GM21529 (cell line): ENCODE data around the gene ELAC2.
A peak's percentile ranks its signal among the peaks of the same experiment; 100 is the strongest.

Experiments
- ATAC-seq: cut with Tn5 transposase; IDR thresholded peaks from one replicate; pipeline ENCODE4 v1.9.1; 2021; ENCODE audit not compliant: unreplicated experiment

The ELAC2 gene

GRCh38 chr17:13017655-13018459 lies at the start of gene ELAC2:
ELAC2 (minus strand) TSS chr17:13018027; CDS start chr17:13017947, 80 bp downstream.
- ATAC-seq, result peak; percentile 96

DNA sequence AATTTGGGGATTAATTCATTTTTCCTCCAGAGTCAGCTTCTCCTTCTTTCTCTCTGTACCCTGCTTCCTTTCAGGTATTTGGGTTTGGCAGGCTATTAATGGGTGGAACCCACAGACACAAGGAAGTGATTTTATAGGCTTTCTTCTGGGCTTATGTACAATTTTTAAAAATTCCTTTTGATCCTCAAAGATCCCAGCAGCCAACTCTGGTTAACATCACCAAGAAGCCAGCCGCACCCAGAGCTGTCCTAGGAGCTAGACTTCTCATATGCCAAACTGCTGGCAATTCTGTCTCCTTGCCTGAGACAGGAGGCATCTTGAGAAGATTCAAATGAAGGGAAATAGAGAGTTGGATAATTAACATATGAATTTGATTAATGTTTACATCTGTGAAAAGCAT lies 47.2 kb upstream of the ELAC2 start:
- ATAC-seq, result no peak

GRCh38 chr17:13055131-13055530 lies 37.3 kb upstream of the ELAC2 start:
- no peak for ATAC-seq

DNA sequence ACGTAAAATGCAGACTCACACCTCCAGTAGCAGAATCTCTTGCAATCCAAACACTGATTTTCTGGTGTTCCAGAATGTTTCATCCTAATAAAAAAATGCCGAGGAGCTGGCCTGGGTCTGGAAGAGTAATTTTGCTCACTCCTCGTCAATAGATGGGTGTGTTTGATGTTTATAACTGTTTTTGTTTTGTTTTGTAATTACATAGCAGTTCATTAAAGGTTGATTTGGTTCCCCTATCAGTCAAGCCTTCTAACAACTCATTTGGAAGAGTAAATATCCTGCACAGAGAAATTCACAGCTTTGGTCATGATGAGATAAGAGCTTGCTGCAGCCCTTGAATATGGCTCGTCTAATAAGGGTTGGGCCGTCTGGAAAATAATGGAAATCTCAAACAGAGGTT lies 36.8 kb upstream of the ELAC2 start:
- ATAC-seq, result no peak

GRCh38 chr17:13051915-13052314 lies 34.1 kb upstream of the ELAC2 start:
- ATAC-seq, result no peak

DNA sequence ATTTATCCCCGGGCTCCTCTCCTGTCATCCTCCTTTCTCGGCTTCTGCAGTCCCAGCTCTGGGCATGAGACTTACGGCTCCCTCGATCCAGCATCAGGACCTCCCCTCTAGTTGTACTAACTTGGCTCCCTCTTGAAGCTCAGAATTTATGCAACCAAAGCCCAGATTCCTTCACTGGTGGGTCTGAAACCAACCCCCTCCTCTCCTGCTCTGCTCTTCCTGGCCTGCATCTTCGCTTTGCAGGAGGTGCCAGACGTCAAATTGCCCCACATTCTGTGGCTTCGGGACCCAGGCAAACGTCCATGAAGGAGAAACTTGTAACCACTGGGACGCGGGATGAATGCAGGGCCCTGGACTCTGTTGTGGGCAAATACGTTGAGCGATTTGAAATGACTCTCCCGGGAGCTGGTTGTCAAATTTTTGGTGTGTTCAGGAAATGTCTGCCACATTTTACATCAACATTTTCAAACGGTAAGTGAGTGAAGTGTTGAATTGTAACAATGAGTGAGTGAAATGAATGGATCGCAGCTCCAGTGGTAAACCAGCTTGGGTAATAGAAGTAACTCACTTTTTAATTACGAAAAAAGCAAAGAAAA lies 29.3 kb upstream of the ELAC2 start:
- ATAC-seq, result no peak

DNA sequence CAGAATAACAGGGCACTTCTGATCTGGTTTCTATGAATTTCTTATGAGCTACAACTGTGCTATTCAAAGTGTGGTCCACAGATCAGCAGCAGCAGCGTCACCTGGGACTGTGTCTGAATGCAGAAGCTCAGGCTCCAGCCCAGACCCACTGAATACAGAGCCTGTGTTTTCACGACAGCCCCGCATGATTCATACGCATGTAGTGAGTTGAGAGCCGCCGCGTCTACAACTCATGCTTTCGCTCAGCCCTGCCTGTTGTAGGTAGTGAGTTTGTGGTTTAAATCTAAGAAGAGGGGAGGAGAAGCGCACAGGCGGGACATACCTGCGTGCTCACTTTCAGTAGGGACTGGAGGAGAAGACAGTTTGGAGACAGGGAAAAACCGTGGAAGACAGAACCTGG lies 28.5 kb upstream of the ELAC2 start:
- ATAC-seq, result no peak

DNA sequence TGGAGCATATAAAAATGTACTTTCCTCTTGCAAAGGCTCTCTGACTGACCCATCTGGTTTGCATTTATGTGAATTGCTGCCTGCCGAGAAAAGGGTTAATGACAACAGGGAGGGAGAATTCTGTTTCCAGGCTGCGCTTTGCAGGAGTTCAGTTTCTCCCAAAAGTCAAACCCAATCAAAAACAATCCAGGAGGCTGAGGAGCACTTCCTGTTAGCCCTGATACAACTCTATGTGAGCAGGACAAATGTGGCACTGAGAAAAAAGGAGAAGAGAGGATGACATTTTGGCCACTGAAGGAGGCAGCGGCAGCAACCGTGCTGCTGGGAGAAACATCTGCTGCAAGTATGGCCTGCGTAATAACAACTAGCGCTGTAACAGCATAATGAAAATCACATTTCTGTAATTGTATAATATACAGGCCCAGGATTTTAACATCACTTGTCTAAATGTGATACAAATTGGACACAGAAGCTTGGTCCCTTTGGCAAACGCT lies 26.8 kb upstream of the ELAC2 start:
- ATAC-seq, result no peak

DNA sequence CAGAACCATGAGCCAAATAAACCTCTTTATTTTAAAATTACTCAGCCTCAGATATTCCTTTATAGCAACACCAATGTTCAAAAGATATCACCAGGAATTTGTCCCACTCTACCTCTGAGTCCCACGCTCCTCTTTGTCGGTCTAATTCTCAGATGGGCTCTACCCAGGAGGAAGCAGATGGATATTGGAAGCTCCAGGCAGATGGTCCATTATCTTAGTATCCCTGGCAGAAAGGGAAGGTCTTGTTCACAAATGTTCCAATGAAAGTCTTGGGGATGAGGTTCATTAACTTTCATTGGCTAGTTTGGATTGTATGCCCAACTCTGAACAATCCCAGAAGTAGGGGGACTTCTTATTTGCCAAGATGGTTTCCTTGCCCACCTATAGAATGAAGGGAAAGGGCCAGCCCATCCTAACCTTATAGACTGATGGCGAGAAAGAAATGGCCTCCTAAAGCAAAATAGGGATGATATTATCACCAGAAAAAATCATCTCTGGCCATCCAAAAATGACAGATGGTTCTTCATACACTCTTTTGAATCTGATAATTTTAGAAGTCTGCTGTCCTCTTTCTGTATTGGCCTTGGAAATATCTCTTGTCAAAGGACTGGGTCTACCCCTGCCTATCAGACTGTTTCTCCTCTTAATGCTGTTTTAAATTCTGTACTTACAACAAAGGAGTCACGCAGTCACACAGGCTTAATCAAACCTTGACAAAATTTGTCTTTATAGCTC lies 21.3 kb upstream of the ELAC2 start:
- no peak for ATAC-seq

DNA sequence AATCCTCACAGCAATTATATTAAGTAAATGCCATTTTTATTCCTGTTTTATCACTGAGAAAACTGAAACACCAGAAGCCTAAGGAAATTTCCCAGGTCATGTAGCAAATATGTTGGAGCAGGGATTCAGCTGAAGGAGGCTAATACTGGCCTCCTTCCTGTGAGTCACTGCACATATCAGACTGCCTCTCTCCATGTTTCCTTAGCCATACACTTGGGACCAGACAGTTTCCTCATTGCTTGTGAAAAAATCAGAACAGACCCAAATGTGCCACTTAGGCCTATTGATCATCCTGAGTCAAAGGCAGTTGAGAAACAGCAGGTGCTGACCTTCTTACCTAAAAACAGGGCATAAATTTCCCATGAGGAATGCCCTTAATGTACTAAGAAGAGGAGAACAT lies 18.9 kb upstream of the ELAC2 start:
- ATAC-seq, result no peak

GRCh38 chr17:13035420-13035819 lies 17.6 kb upstream of the ELAC2 start:
- ATAC-seq, result no peak

GRCh38 chr17:13031718-13032350 lies 14.0 kb upstream of the ELAC2 start:
- peak; percentile 72 for ATAC-seq

- no peak for ATAC-seq
Observed at GRCh38 chr17:13030459-13031300, 12.9 kb upstream of the ELAC2 start.

GRCh38 chr17:13030056-13030455 lies 12.2 kb upstream of the ELAC2 start:
- no peak for ATAC-seq

GRCh38 chr17:13029340-13029739 lies 11.5 kb upstream of the ELAC2 start:
- no peak for ATAC-seq

GRCh38 chr17:13027246-13027645 lies 9.4 kb upstream of the ELAC2 start:
- ATAC-seq, result no peak

DNA sequence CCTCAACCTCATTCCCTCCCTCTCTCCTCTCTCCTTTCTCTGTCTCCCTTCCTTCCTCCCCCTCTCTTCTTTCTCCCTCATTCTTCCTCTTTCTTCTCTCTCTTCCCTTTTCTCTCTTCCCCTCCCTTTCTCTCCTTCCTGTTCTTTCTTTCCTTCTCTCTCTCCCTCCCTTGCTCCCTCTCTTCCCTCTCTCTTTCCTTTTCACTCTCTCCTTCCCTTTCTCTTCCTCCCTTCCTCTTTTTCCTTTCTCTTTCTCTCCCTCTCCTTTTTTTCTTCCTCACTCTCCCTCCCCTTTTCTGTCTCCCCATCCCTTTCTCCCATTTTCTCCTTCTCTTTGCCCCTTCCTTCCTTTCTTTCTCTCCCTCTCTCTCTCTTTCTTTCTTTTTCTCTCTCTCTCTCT lies 7.9 kb upstream of the ELAC2 start:
- ATAC-seq, result no peak

DNA sequence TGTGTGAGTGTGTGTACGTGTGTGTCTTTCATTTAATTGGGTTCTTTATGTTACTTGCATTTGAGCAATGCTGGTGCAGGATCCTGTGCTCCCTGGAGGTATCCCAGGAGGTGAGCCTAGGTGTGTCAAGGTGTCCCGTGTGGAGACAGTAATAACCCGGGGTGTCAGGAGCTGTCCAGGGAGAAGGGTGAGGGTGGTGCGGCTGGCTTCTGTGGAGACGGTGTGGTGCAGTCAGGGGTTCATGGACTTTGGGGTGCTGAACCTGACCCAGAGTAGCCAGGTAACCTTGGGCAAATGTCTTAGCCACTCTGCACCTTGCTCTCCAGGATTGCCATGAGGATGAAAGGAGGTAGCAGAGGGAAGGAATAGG lies 7.4 kb upstream of the ELAC2 start:
- no peak for ATAC-seq

GRCh38 chr17:13024526-13025257 lies 6.9 kb upstream of the ELAC2 start:
- peak; percentile 93 for ATAC-seq

GRCh38 chr17:13024016-13024415 lies 6.2 kb upstream of the ELAC2 start:
- no peak for ATAC-seq
